CD4-positive, alpha-beta T cell (primary cell): ENCODE data around the gene LMOD1. TPM values are rescaled to one million over a fixed set of nuclear protein-coding genes. Genes with fewer than 3 reads are reported as not detected.

ENCODE experiments used
- ATAC-seq: fragments of 200-7000 bp; cut with Tn5 transposase; one replicate; pipeline ENCODE4 v1.10.0; 2022; ENCODE audit warnings: mild to moderate bottlenecking; ENCODE audit not compliant: poor library complexity
- CTCF ChIA-PET: fragments of 350-600 bp; sonication (Branson Sonifier 250); formaldehyde crosslinking; loops from one replicate; lab custom pipeline; 2021; ENCODE audit warnings: antibody characterized with exemption, inconsistent platforms; lab: Charles Lee
- POLR2A ChIA-PET: fragments of 350-600 bp; sonication (Branson Sonifier 250); formaldehyde crosslinking; loops from one replicate; lab custom pipeline; 2021; ENCODE audit warnings: antibody characterized with exemption, inconsistent platforms; lab: Charles Lee
- DNase-seq, 14 experiments: peaks; one replicate each; pipeline ENCODE4 v3.0.0-alpha.2; 2013 to 2020; ENCODE audit warnings: mixed read lengths in 2 of 14
- H3K27ac ChIP-seq, 2 donors: one replicate each; pipeline versions ENCODE4 v1.5.1 to v1.7.0; 2013; ENCODE audit warnings: low read length in 2 of 2, low read depth in 1 of 2, mild to moderate bottlenecking in 1 of 2
- H3K27me3 ChIP-seq, 2 experiments: 1 replicate in 1 of 2; 2 replicates in 1 of 2; pipeline versions ENCODE4 v1.6.1 to v1.7.0; 2013; ENCODE audit warnings: low read length in 2 of 2, control low read depth in 1 of 2, mild to moderate bottlenecking in 1 of 2, moderate library complexity in 1 of 2; ENCODE audit not compliant: insufficient read depth in 2 of 2, control insufficient read depth in 1 of 2
- H3K36me3 ChIP-seq: one replicate; pipeline ENCODE4 v1.6.1; 2013; ENCODE audit warnings: low read length, control low read depth; ENCODE audit not compliant: insufficient read depth
- H3K4me1 ChIP-seq: one replicate; pipeline ENCODE4 v1.6.1; 2013; ENCODE audit warnings: low read length, control low read depth; ENCODE audit not compliant: insufficient read depth
- H3K4me3 ChIP-seq: one replicate; pipeline ENCODE4 v1.5.1; 2013; ENCODE audit warnings: mild to moderate bottlenecking, low read length, moderate library complexity
- H3K9me3 ChIP-seq, 2 experiments: 1 replicate in 1 of 2; 2 replicates in 1 of 2; pipeline versions ENCODE4 v1.6.1 to v1.7.0; 2013; ENCODE audit warnings: low read length in 2 of 2, mild to moderate bottlenecking in 2 of 2, control low read depth in 1 of 2, moderate library complexity in 1 of 2; ENCODE audit not compliant: control insufficient read depth in 1 of 2, insufficient read depth in 1 of 2
- H3K27ac Mint-ChIP-seq: one replicate; pipeline ENCODE4 v1.8.0; 2020; ENCODE audit warnings: mixed read lengths
- H3K27me3 Mint-ChIP-seq: one replicate; pipeline ENCODE4 v1.8.0; 2021; ENCODE audit warnings: mixed read lengths
- H3K36me3 Mint-ChIP-seq: one replicate; pipeline ENCODE4 v1.8.0; 2021; ENCODE audit warnings: low read depth, mixed read lengths
- H3K4me1 Mint-ChIP-seq: one replicate; pipeline ENCODE4 v1.8.0; 2021; ENCODE audit warnings: low read depth, mixed read lengths
- H3K4me3 Mint-ChIP-seq: one replicate; pipeline ENCODE4 v1.8.0; 2020; ENCODE audit warnings: mild to moderate bottlenecking, mixed read lengths
- H3K9me3 Mint-ChIP-seq: one replicate; pipeline ENCODE4 v1.8.0; 2020; ENCODE audit warnings: mixed read lengths
- intact Hi-C, 2 experiments: fragments of 100-400 bp; cut with DNase I in 1 of 2; cut with micrococcal nuclease in 1 of 2; formaldehyde crosslinking; loops; one replicate each; pipeline versions ENCODE4 v1.15.1 to v1.9.0; 2023 to 2025; cut with DNase I, micrococcal nuclease
- total RNA-seq, 174 experiments: library from RNA in 2 of 174; stranded (reverse) in 2 of 174; gene quantifications; one replicate each; pipeline ENCODE4 v1.2.3 and lab custom pipeline; 2021 to 2026
- TF ChIP-seq, protein P1 (sequence below): fragments of 200-600 bp; IDR thresholded peaks from one replicate; pipeline ENCODE4 v1.8.0; 2022; ENCODE audit warnings: antibody characterized with exemption, mild to moderate bottlenecking

LMOD1 gene
- total RNA-seq, 2 experiments from 2014 or later: not detected

DNA sequence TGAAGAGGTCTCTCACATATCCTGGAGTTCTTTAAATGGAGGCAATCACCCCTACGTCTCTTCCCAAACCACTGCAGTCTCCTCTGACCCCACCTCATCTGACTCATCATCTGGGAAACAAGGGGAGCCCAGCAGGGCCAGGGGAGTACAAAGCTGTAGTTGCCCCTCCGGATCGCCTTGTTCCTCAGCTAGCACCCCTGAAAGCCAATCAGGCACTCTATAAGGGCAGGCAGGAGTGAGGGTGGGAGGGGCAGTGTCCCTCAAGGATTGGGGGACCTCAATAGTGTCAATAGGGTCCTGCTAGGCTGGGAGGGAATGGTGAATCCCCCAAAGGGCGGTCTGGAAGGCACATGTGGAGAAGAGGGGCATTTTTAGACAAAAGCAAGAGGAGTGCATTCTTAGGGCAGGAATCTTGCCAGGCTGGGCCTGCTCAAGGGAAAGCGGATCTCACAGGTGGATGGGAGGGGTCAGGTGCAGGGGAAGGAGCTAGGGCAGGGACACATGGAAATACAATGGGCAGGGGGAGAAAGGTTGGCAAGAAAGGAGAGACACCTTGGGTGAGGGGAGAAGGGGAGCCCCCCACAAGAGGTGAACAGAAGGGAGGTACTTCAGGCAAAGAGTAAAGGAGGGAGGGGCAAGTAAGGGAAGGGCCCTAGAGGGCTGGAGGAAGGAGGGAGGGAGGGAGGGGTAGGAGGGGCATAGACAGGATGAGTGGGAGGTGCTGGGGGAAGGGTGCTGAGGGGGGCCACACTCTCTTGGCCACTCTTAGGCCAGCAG, 51.8 kb downstream of the LMOD1 start:
- H3K27me3 Mint-ChIP-seq: peaks cover 55% of the 10 kb centered on the region
- H3K4me3 Mint-ChIP-seq: no peak overlapping the region
- Histone ChIP-seq H3K9me3 (peaks cover 0 to 14% of the 10 kb centered on the region in 2 experiments), H3K27ac (no peak overlapping the region), H3K36me3 (no peaks in the 10 kb centered on the region), H3K27me3 (peaks cover 15 to 29% of the 10 kb centered on the region in 2 experiments), H3K4me3 (no peak overlapping the region), H3K4me1 (peaks cover 11% of the 10 kb centered on the region)
- ATAC-seq (no peak), DNase-seq (no peak)
- H3K27ac Mint-ChIP-seq: no peak overlapping the region
- intact Hi-C loops: loop anchor here (5.0 kb wide), 2 partner anchors 63 to 243 kb away; partner anchors contain the start of gene TIMM17A (in 2 of the 2)
- peaks cover 10% of the 10 kb centered on the region for H3K4me1 Mint-ChIP-seq
- no peaks in the 10 kb centered on the region for H3K9me3 Mint-ChIP-seq
- TF ChIP-seq, protein P1, sequence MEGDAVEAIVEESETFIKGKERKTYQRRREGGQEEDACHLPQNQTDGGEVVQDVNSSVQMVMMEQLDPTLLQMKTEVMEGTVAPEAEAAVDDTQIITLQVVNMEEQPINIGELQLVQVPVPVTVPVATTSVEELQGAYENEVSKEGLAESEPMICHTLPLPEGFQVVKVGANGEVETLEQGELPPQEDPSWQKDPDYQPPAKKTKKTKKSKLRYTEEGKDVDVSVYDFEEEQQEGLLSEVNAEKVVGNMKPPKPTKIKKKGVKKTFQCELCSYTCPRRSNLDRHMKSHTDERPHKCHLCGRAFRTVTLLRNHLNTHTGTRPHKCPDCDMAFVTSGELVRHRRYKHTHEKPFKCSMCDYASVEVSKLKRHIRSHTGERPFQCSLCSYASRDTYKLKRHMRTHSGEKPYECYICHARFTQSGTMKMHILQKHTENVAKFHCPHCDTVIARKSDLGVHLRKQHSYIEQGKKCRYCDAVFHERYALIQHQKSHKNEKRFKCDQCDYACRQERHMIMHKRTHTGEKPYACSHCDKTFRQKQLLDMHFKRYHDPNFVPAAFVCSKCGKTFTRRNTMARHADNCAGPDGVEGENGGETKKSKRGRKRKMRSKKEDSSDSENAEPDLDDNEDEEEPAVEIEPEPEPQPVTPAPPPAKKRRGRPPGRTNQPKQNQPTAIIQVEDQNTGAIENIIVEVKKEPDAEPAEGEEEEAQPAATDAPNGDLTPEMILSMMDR: no peak
- H3K36me3 Mint-ChIP-seq: no peaks in the 10 kb centered on the region
- ChIA-PET POLR2A (interaction anchor here (1.4 kb wide), 1 partner anchor 61 kb away, joined by 4 read pairs; the partner anchor contains the start of gene TIMM17A), CTCF (interaction anchor here (1.6 to 2.7 kb wide), 2 partner anchors 14 to 105 kb away, joined by 4 to 11 read pairs; no protein-coding TSS in a partner anchor)

- POLR2A ChIA-PET: no interaction called here
- no peak for ATAC-seq
- Mint-ChIP-seq H3K27ac (no peak overlapping the region), H3K36me3 (no peaks in the 10 kb centered on the region), H3K9me3 (no peaks in the 10 kb centered on the region), H3K27me3 (peaks cover 57% of the 10 kb centered on the region), H3K4me3 (no peak overlapping the region), H3K4me1 (peaks cover 12% of the 10 kb centered on the region)
- Histone ChIP-seq H3K27me3 (peaks cover 23 to 40% of the 10 kb centered on the region in 2 experiments), H3K4me3 (no peak overlapping the region), H3K4me1 (peaks cover 21% of the 10 kb centered on the region), H3K36me3 (no peaks in the 10 kb centered on the region), H3K9me3 (peaks cover 0 to 15% of the 10 kb centered on the region in 2 experiments), H3K27ac (no peak overlapping the region)
- intact Hi-C loops: no loop called here
- CTCF ChIA-PET: no interaction called here
- no peak for DNase-seq
- TF ChIP-seq, protein P1: no peak
Observed at GRCh38 chr1:201893431-201893830, 52.9 kb downstream of the LMOD1 start.

GRCh38 chr1:201892211-201892610, 54.1 kb downstream of the LMOD1 start:
- DNase-seq: no peak
- peaks cover 0 to 20% of the 10 kb centered on the region in 2 experiments for H3K9me3 ChIP-seq
- H3K4me1 ChIP-seq: peaks cover 24% of the 10 kb centered on the region
- Mint-ChIP-seq H3K27ac (no peak overlapping the region), H3K27me3 (peaks cover 66% of the 10 kb centered on the region), H3K4me3 (no peak overlapping the region), H3K9me3 (no peaks in the 10 kb centered on the region), H3K36me3 (no peaks in the 10 kb centered on the region), H3K4me1 (peaks cover 12% of the 10 kb centered on the region)
- no peak for ATAC-seq
- intact Hi-C loops: no loop called here
- CTCF ChIA-PET: no interaction called here
- POLR2A ChIA-PET: no interaction called here
- TF ChIP-seq, protein P1: no peak
- H3K27me3 ChIP-seq: peaks cover 34 to 50% of the 10 kb centered on the region in 2 experiments
- H3K4me3 ChIP-seq: no peak overlapping the region
- no peak overlapping the region for H3K27ac ChIP-seq
- H3K36me3 ChIP-seq: no peaks in the 10 kb centered on the region
